OCI-LY1 (cell line): ENCODE results near the gene DMRTB1.

Source experiments
- H2AFZ ChIP-seq: fragments of 200-600 bp; sonication (generic), shearing (Covaris generic); 2 replicates; pipeline ENCODE4 v1.6.0; 2014; ENCODE audit warnings: antibody characterized with exemption, mild to moderate bottlenecking, low read length
- H3F3A ChIP-seq: fragments of 200-600 bp; sonication (generic), shearing (Covaris generic); 2 replicates; pipeline ENCODE4 v1.6.0; 2014; ENCODE audit warnings: mild to moderate bottlenecking, antibody characterized with exemption, low read length, moderate library complexity; ENCODE audit not compliant: insufficient read depth
- H3K27ac ChIP-seq: fragments of 200-600 bp; sonication (generic); 2 replicates; pipeline ENCODE4 v1.5.1; 2014; ENCODE audit warnings: low read length, mixed run types, mild to moderate bottlenecking, low read depth; ENCODE audit not compliant: poor library complexity, severe bottlenecking
- H3K27me3 ChIP-seq: fragments of 200-600 bp; sonication (generic); 2 replicates; pipeline ENCODE4 v1.6.0; 2014; ENCODE audit warnings: antibody characterized with exemption, mild to moderate bottlenecking, low read length, moderate library complexity; ENCODE audit not compliant: insufficient read depth
- H3K36me3 ChIP-seq: fragments of 200-600 bp; sonication (generic); 2 replicates; pipeline ENCODE4 v1.6.1; 2014; ENCODE audit warnings: mild to moderate bottlenecking, antibody characterized with exemption, low read length, moderate library complexity, mixed read lengths; ENCODE audit not compliant: insufficient read depth
- H3K4me1 ChIP-seq: fragments of 200-600 bp; sonication (generic); 2 replicates; pipeline ENCODE4 v1.5.1; 2014; ENCODE audit warnings: mild to moderate bottlenecking, low read length, moderate library complexity; ENCODE audit not compliant: insufficient read depth, severe bottlenecking
- H3K4me2 ChIP-seq: fragments of 200-600 bp; sonication (generic), shearing (Covaris generic); 2 replicates; pipeline ENCODE4 v1.6.1; 2014; ENCODE audit warnings: low read length
- H3K4me3 ChIP-seq: fragments of 200-600 bp; sonication (generic); 2 replicates; pipeline ENCODE4 v1.5.1; 2014; ENCODE audit warnings: low read length, low read depth, mild to moderate bottlenecking, mixed read lengths; ENCODE audit not compliant: poor library complexity, severe bottlenecking
- H3K79me2 ChIP-seq: fragments of 200-600 bp; shearing (Covaris generic); 2 replicates; pipeline ENCODE4 v1.6.1; 2016; ENCODE audit warnings: mixed run types, low read length, mixed read lengths; ENCODE audit not compliant: insufficient read depth
- H3K9ac ChIP-seq: fragments of 200-600 bp; sonication (generic), shearing (Covaris generic); 2 replicates; pipeline ENCODE4 v1.6.1; 2014; ENCODE audit warnings: mild to moderate bottlenecking, low read length, mixed read lengths
- H3K9me2 ChIP-seq: fragments of 200-600 bp; sonication (generic), shearing (Covaris generic); 2 replicates; pipeline ENCODE4 v1.6.1; 2014; ENCODE audit warnings: low read depth, mild to moderate bottlenecking, low read length, mixed read lengths
- H3K9me3 ChIP-seq: fragments of 200-600 bp; shearing (Covaris generic); 2 replicates; pipeline ENCODE4 v1.6.1; 2014; ENCODE audit warnings: low read length, mixed read lengths
- H4K20me1 ChIP-seq: fragments of 200-600 bp; sonication (generic), shearing (Covaris generic); 2 replicates; pipeline ENCODE4 v1.6.0; 2016; ENCODE audit warnings: mild to moderate bottlenecking, low read length; ENCODE audit not compliant: insufficient read depth
- CTCF ChIP-seq: fragments of 200-600 bp; sonication (generic), shearing (Covaris generic); IDR thresholded peaks from 2 replicates; pipeline ENCODE4 v1.5.1; 2017; ENCODE audit warnings: mild to moderate bottlenecking, antibody characterized with exemption, low read length, moderate library complexity, mixed read lengths
- EZH2 ChIP-seq: fragments of 200-600 bp; sonication (generic), shearing (Covaris generic); IDR thresholded peaks from 2 replicates; pipeline ENCODE4 v1.8.0; 2017; ENCODE audit warnings: borderline replicate concordance, mixed run types, mild to moderate bottlenecking, antibody characterized with exemption, low read length, moderate library complexity, mixed read lengths

The DMRTB1 gene

GRCh38 chr1:53505401-53505800, 46.2 kb downstream of the DMRTB1 start:
- TF ChIP-seq CTCF = no peak
- TF ChIP-seq EZH2 = no peak
- no peak overlapping the region for H2AFZ ChIP-seq
- H3K4me1 ChIP-seq = no peaks in the 10 kb centered on the region
- H3K4me2 ChIP-seq = no peak overlapping the region
- H3K9ac ChIP-seq = no peak overlapping the region
- no peak overlapping the region for H3K27ac ChIP-seq
- H3F3A ChIP-seq = no peaks in the 10 kb centered on the region
- H3K36me3 ChIP-seq = no peaks in the 10 kb centered on the region
- H4K20me1 ChIP-seq = no peaks in the 10 kb centered on the region
- H3K9me2 ChIP-seq = no peaks in the 10 kb centered on the region
- H3K4me3 ChIP-seq = no peak overlapping the region
- H3K79me2 ChIP-seq = no peaks in the 10 kb centered on the region
- H3K9me3 ChIP-seq = no peaks in the 10 kb centered on the region
- H3K27me3 ChIP-seq = peaks cover 4% of the 10 kb centered on the region; the same call in 1 of the 2 replicates

GRCh38 chr1:53505891-53506290, 46.7 kb downstream of the DMRTB1 start:
- no peaks in the 10 kb centered on the region for H3K9me2 ChIP-seq

GRCh38 chr1:53506355-53507050, 47.3 kb downstream of the DMRTB1 start:
- no peaks in the 10 kb centered on the region for H3K9me3 ChIP-seq
- H3K9me2 ChIP-seq = no peaks in the 10 kb centered on the region
- H3K27me3 ChIP-seq = peaks cover 4% of the 10 kb centered on the region; the same call in 1 of the 2 replicates
- no peaks in the 10 kb centered on the region for H3F3A ChIP-seq
- no peak overlapping the region for H3K4me2 ChIP-seq
- no peak overlapping the region for H3K4me3 ChIP-seq
- TF ChIP-seq EZH2 (no peak), CTCF (no peak)
- no peaks in the 10 kb centered on the region for H3K4me1 ChIP-seq
- H3K27ac ChIP-seq = no peak overlapping the region
- H3K9ac ChIP-seq = no peak overlapping the region
- H3K36me3 ChIP-seq = no peaks in the 10 kb centered on the region
- H4K20me1 ChIP-seq = no peaks in the 10 kb centered on the region
- no peaks in the 10 kb centered on the region for H3K79me2 ChIP-seq
- no peak overlapping the region for H2AFZ ChIP-seq

More at GRCh38 chr1:53505891-53506290, 46.7 kb downstream of the DMRTB1 start:
- H3K27me3 ChIP-seq = peaks cover 4% of the 10 kb centered on the region; the same call in 1 of the 2 replicates
- TF ChIP-seq EZH2 (no peak), CTCF (no peak)
- H3K36me3 ChIP-seq = no peaks in the 10 kb centered on the region
- no peak overlapping the region for H3K9ac ChIP-seq
- H3K4me3 ChIP-seq = no peak overlapping the region
- H3K4me2 ChIP-seq = no peak overlapping the region
- no peaks in the 10 kb centered on the region for H4K20me1 ChIP-seq
- no peaks in the 10 kb centered on the region for H3K9me3 ChIP-seq
- H3F3A ChIP-seq = no peaks in the 10 kb centered on the region
- H3K4me1 ChIP-seq = no peaks in the 10 kb centered on the region
- H3K27ac ChIP-seq = no peak overlapping the region
- no peaks in the 10 kb centered on the region for H3K79me2 ChIP-seq
- H2AFZ ChIP-seq = no peak overlapping the region
